OCI-LY1 (cell line): Measurements from ENCODE around the gene PTPRD.

Experiments used
- CTCF ChIP-seq: fragments of 200-600 bp; sonication (generic), shearing (Covaris generic); IDR thresholded peaks from 2 replicates; pipeline ENCODE4 v1.5.1; 2017; ENCODE audit warnings: mild to moderate bottlenecking, antibody characterized with exemption, low read length, moderate library complexity, mixed read lengths
- EZH2 ChIP-seq: fragments of 200-600 bp; sonication (generic), shearing (Covaris generic); IDR thresholded peaks from 2 replicates; pipeline ENCODE4 v1.8.0; 2017; ENCODE audit warnings: borderline replicate concordance, mixed run types, mild to moderate bottlenecking, antibody characterized with exemption, low read length, moderate library complexity, mixed read lengths

GRCh38 chr9:8823131-8823895, 1789.5 kb downstream of the PTPRD start:
- TF ChIP-seq CTCF, result no peak
- no peak for TF ChIP-seq EZH2
